H9 (cell line): ENCODE data around the gene MMP25. TPM values are rescaled to one million over a fixed set of nuclear protein-coding genes. Genes with fewer than 3 reads are reported as not detected.

ENCODE experiments used
- DNase-seq: peaks from one replicate; pipeline ENCODE4 v3.0.0-alpha.2; 2017
- H2AFZ ChIP-seq: one replicate; pipeline ENCODE4 v1.6.1; 2013; ENCODE audit warnings: mild to moderate bottlenecking, low read length, control low read depth, moderate library complexity
- H2AK5ac ChIP-seq: 2 replicates; pipeline ENCODE4 v1.6.1; 2013; ENCODE audit warnings: low read length, control low read depth, mixed read lengths; ENCODE audit not compliant: insufficient read length
- H2BK120ac ChIP-seq: one replicate; pipeline ENCODE4 v1.6.1; 2013; ENCODE audit warnings: low read depth, mild to moderate bottlenecking, low read length, control low read depth, inconsistent platforms; ENCODE audit not compliant: poor library complexity, severe bottlenecking
- H2BK12ac ChIP-seq: 2 replicates; pipeline ENCODE4 v1.6.1; 2013; ENCODE audit warnings: low read length, control low read depth, mixed read lengths, low read depth; ENCODE audit not compliant: insufficient read length
- H2BK15ac ChIP-seq: 2 replicates; pipeline ENCODE4 v1.6.1; 2013; ENCODE audit warnings: low read depth, low read length, control low read depth
- H2BK20ac ChIP-seq: one replicate; pipeline ENCODE4 v1.6.1; 2013; ENCODE audit warnings: low read depth, mild to moderate bottlenecking, low read length, control low read depth, inconsistent platforms; ENCODE audit not compliant: poor library complexity, severe bottlenecking
- H2BK5ac ChIP-seq: 2 replicates; pipeline ENCODE4 v1.6.1; 2013; ENCODE audit warnings: low read length, control low read depth, mixed read lengths; ENCODE audit not compliant: insufficient read length
- H3K14ac ChIP-seq: 2 replicates; pipeline ENCODE4 v1.6.1; 2013; ENCODE audit warnings: low read length, control low read depth; ENCODE audit not compliant: insufficient read depth
- H3K18ac ChIP-seq: 2 replicates; pipeline ENCODE4 v1.6.1; 2013; ENCODE audit warnings: low read depth, mild to moderate bottlenecking, mixed read lengths, low read length, control low read depth; ENCODE audit not compliant: insufficient read length
- H3K23ac ChIP-seq: 2 replicates; pipeline ENCODE4 v1.6.1; 2013; ENCODE audit warnings: low read length, control low read depth, mixed read lengths, low read depth; ENCODE audit not compliant: insufficient read length
- H3K23me2 ChIP-seq: 2 replicates; pipeline ENCODE4 v1.6.1; 2013; ENCODE audit warnings: low read depth, mild to moderate bottlenecking, mixed read lengths, low read length, control low read depth; ENCODE audit not compliant: insufficient read length, poor library complexity, severe bottlenecking
- H3K27ac ChIP-seq: 2 replicates; pipeline ENCODE4 v1.5.1; 2013; ENCODE audit warnings: low read length, control low read depth, mixed read lengths, low read depth; ENCODE audit not compliant: insufficient read length
- H3K27me3 ChIP-seq: 2 replicates; pipeline ENCODE4 v1.6.1; 2013; ENCODE audit warnings: low read length, control low read depth, inconsistent platforms; ENCODE audit not compliant: insufficient read depth
- H3K4ac ChIP-seq: 2 replicates; pipeline ENCODE4 v1.6.1; 2013; ENCODE audit warnings: low read depth, mild to moderate bottlenecking, control low read depth, inconsistent platforms, low read length, moderate library complexity
- H3K4me1 ChIP-seq: 2 replicates; pipeline ENCODE4 v1.6.1; 2013; ENCODE audit warnings: low read length, control low read depth, inconsistent platforms; ENCODE audit not compliant: insufficient read depth
- H3K4me2 ChIP-seq: 2 replicates; pipeline ENCODE4 v1.6.1; 2013; ENCODE audit warnings: low read length, control low read depth, mixed read lengths; ENCODE audit not compliant: insufficient read length, insufficient read depth
- H3K56ac ChIP-seq: 2 replicates; pipeline ENCODE4 v1.6.1; 2013; ENCODE audit warnings: low read depth, mild to moderate bottlenecking, mixed read lengths, low read length, control low read depth; ENCODE audit not compliant: insufficient read length
- H3K79me1 ChIP-seq: 2 replicates; pipeline ENCODE4 v1.6.1; 2013; ENCODE audit warnings: low read depth, mild to moderate bottlenecking, moderate library complexity, low read length, control low read depth, inconsistent platforms; ENCODE audit not compliant: insufficient read depth, poor library complexity, severe bottlenecking
- H3K79me2 ChIP-seq: 2 replicates; pipeline ENCODE4 v1.6.1; 2013; ENCODE audit warnings: low read length, control low read depth, inconsistent platforms; ENCODE audit not compliant: insufficient read depth
- H3K9ac ChIP-seq: 2 replicates; pipeline ENCODE4 v1.6.1; 2013; ENCODE audit warnings: low read length, control low read depth, mixed read lengths; ENCODE audit not compliant: insufficient read length; ENCODE audit errors: extremely low read depth
- H3K9me3 ChIP-seq: one replicate; pipeline ENCODE4 v1.6.1; 2013; ENCODE audit warnings: low read depth, low read length, inconsistent platforms; ENCODE audit not compliant: control insufficient read depth
- H3T11ph ChIP-seq: one replicate; pipeline ENCODE4 v1.6.1; 2013; ENCODE audit warnings: mild to moderate bottlenecking, low read length, control low read depth, inconsistent platforms
- H4K20me1 ChIP-seq: one replicate; pipeline ENCODE4 v1.6.1; 2013; ENCODE audit not compliant: control insufficient read depth, insufficient read length, insufficient read depth
- H4K5ac ChIP-seq: 2 replicates; pipeline ENCODE4 v1.6.1; 2013; ENCODE audit warnings: low read depth, mild to moderate bottlenecking, mixed read lengths, low read length, control low read depth; ENCODE audit not compliant: insufficient read length
- H4K8ac ChIP-seq: replicated peaks from 2 replicates; pipeline ENCODE4 v1.6.1; 2013; ENCODE audit warnings: low read length, control low read depth, mixed read lengths, low read depth; ENCODE audit not compliant: insufficient read length
- H4K91ac ChIP-seq: 2 replicates; pipeline ENCODE4 v1.6.1; 2013; ENCODE audit warnings: low read depth, mild to moderate bottlenecking, moderate library complexity, mixed read lengths, low read length, control low read depth; ENCODE audit not compliant: insufficient read length
- H3K27ac Mint-ChIP-seq, 3 experiments: 2 replicates in 2 of 3; 3 replicates in 1 of 3; pipeline ENCODE4 v1.8.0; 2020 to 2021; ENCODE audit warnings: mixed read lengths in 3 of 3, mild to moderate bottlenecking in 1 of 3, moderate library complexity in 1 of 3
- H3K27me3 Mint-ChIP-seq: 2 replicates; pipeline ENCODE4 v1.8.0; 2021; ENCODE audit warnings: low read depth, mild to moderate bottlenecking, moderate library complexity, mixed read lengths
- H3K36me3 Mint-ChIP-seq, 3 experiments: 2 replicates in 2 of 3; 3 replicates in 1 of 3; pipeline ENCODE4 v1.8.0; 2020 to 2021; ENCODE audit warnings: low read depth in 3 of 3, mixed read lengths in 3 of 3; ENCODE audit not compliant: insufficient read depth in 1 of 3
- H3K4me1 Mint-ChIP-seq, 2 experiments: 2 replicates each; pipeline ENCODE4 v1.8.0; 2020; ENCODE audit warnings: mixed read lengths in 2 of 2
- H3K4me3 Mint-ChIP-seq, 2 experiments: 2 replicates in 1 of 2; 3 replicates in 1 of 2; pipeline ENCODE4 v1.8.0; 2020 to 2021; ENCODE audit warnings: mild to moderate bottlenecking in 2 of 2, mixed read lengths in 2 of 2, moderate library complexity in 1 of 2
- H3K9me3 Mint-ChIP-seq, 2 experiments: 2 replicates in 1 of 2; 3 replicates in 1 of 2; pipeline ENCODE4 v1.8.0; 2020; ENCODE audit warnings: mild to moderate bottlenecking in 2 of 2, mixed read lengths in 2 of 2, moderate library complexity in 1 of 2
- CTCF ChIP-seq: fragments of 200-600 bp; sonication (generic); conservative IDR thresholded peaks from 3 replicates; pipeline ENCODE4 v1.8.0; 2021; ENCODE audit warnings: antibody characterized with exemption, mild to moderate bottlenecking
- WGBS: extraction: QIAGEN DNeasy Blood & Tissue Kit; methylation state at CpG from one replicate; pipeline ENCODE4 v1.1.7; 2013; ENCODE audit warnings: missing lambda C conversion rate, low lambda C conversion rate, mixed read lengths; ENCODE audit not compliant: insufficient read length; ENCODE audit errors: extremely low coverage; 5-methylcytosine and 5-hydroxymethylcytosine counted together
- total RNA-seq: library from RNA; stranded (reverse); gene quantifications from 2 replicates; pipeline ENCODE4 v1.2.1, GENCODE V29; 2021

MMP25 gene
- total RNA-seq, 1 experiment from 2014 or later = 13.5 TPM

- DNase-seq = no peak
- Histone ChIP-seq H3K4ac (no peak overlapping the region), H3K79me1 (no peaks in the 10 kb centered on the region), H3K9ac (no peak overlapping the region), H3K56ac (no peak overlapping the region), H4K91ac (no peak overlapping the region), H3K27me3 (no peaks in the 10 kb centered on the region), H3K23ac (no peak overlapping the region), H3K79me2 (no peaks in the 10 kb centered on the region), H3K4me2 (no peak overlapping the region), H3K9me3 (no peaks in the 10 kb centered on the region), H2BK15ac (no peak overlapping the region), H2BK20ac (no peak overlapping the region), H2AK5ac (no peak overlapping the region), H3K18ac (no peak overlapping the region), H2AFZ (no peak overlapping the region), H4K5ac (no peak overlapping the region), H3K23me2 (no peaks in the 10 kb centered on the region), H2BK120ac (no peak overlapping the region), H3K4me1 (no peaks in the 10 kb centered on the region), H4K8ac (no peak overlapping the region), H2BK12ac (no peak overlapping the region), H2BK5ac (no peak overlapping the region), H3K14ac (no peak overlapping the region), H3T11ph (no peak overlapping the region), H3K27ac (no peak overlapping the region), H4K20me1 (no peaks in the 10 kb centered on the region)
- no peak overlapping the region for H3K4me3 Mint-ChIP-seq
- H3K9me3 Mint-ChIP-seq = no peaks in the 10 kb centered on the region
- no CpG with 5 or more reads among the region's 14 CpGs for WGBS
- no peaks in the 10 kb centered on the region; the same call in 1 of the 2 replicates for H3K27me3 Mint-ChIP-seq
- no peak for TF ChIP-seq CTCF
- peaks cover 10 to 17% of the 10 kb centered on the region in 2 experiments for H3K4me1 Mint-ChIP-seq
- peaks cover 27 to 61% (median 30%) of the 10 kb centered on the region in 3 experiments; a peak in 6 of 7 replicates for H3K36me3 Mint-ChIP-seq
- 0 out of 7 replicates have a peak overlapping the region, but pooled peaks of 1 of the 3 experiments have one; percentile 52 for H3K27ac Mint-ChIP-seq
Measured at GRCh38 chr16:3086596-3087242, 40.4 kb downstream of the MMP25 start.
